HG03520 (cell line): ENCODE data around the gene HYAL2.
"Not testable (repeated sequence)": the region's sequence is repeated elsewhere in the genome, so short reads cannot be mapped to it uniquely, and the experiment has no call there.

Experiments used
- ATAC-seq: cut with Tn5 transposase; IDR thresholded peaks from one replicate; pipeline ENCODE4 v1.9.1; 2021; ENCODE audit warnings: mild to moderate bottlenecking, moderate library complexity; ENCODE audit not compliant: unreplicated experiment

Gene HYAL2

GRCh38 chr3:50314816-50315215 lies 7.7 kb downstream of the HYAL2 start:
- ATAC-seq: no peak

- ATAC-seq: no peak
These were observed 8.2 kb downstream of the HYAL2 start for GRCh38 chr3:50314342-50314741.

- not testable (repeated sequence) for ATAC-seq
These were observed 10.5 kb downstream of the HYAL2 start for GRCh38 chr3:50312041-50312440.

GRCh38 chr3:50304601-50305000 lies 17.9 kb downstream of the HYAL2 start:
- no peak for ATAC-seq

GRCh38 chr3:50303013-50303815 lies 19.3 kb downstream of the HYAL2 start, which contains the start of gene HYAL1:
HYAL1 (minus strand) TSS chr3:50303574; CDS start chr3:50302956, 618 bp downstream.
- no peak for ATAC-seq

GRCh38 chr3:50302095-50303012 lies 20.2 kb downstream of the HYAL2 start:
- no peak for ATAC-seq

- no peak for ATAC-seq
These were observed 21.8 kb downstream of the HYAL2 start for GRCh38 chr3:50300681-50301254.

GRCh38 chr3:50299929-50300680 lies 22.4 kb downstream of the HYAL2 start:
- ATAC-seq: no peak

GRCh38 chr3:50299638-50299928 lies 23.0 kb downstream of the HYAL2 start:
- no peak for ATAC-seq

- peak; percentile 79 for ATAC-seq
These were observed 23.5 kb downstream of the HYAL2 start, which contains the start of the genes HYAL3 and NAA80 for GRCh38 chr3:50298836-50299637. HYAL3 (minus strand) TSS chr3:50299405; CDS start chr3:50295602, 3,803 bp downstream. NAA80 (minus strand) TSS chr3:50299405; CDS start chr3:50297463, 1,942 bp downstream.

GRCh38 chr3:50297896-50298725 lies 24.4 kb downstream of the HYAL2 start:
- no peak for ATAC-seq

- ATAC-seq: no peak
These were observed 25.2 kb downstream of the HYAL2 start for GRCh38 chr3:50297384-50297775.

GRCh38 chr3:50296721-50297383 lies 25.7 kb downstream of the HYAL2 start:
- ATAC-seq: no peak

GRCh38 chr3:50295553-50296431 lies 26.8 kb downstream of the HYAL2 start:
- no peak for ATAC-seq

- no peak for ATAC-seq
These were observed 27.8 kb downstream of the HYAL2 start for GRCh38 chr3:50294492-50295403.

GRCh38 chr3:50294089-50294488 lies 28.5 kb downstream of the HYAL2 start:
- ATAC-seq: no peak
